A549 (cell line): ENCODE measurements around the gene ATP5PO. TPM values are rescaled to one million over a fixed set of nuclear protein-coding genes. Genes with fewer than 3 reads are reported as not detected.

ENCODE experiments used
- ATAC-seq, 2 experiments: fragments of 200-7000 bp in 1 of 2; fragments of >200 bp in 1 of 2; cut with Nextera tagmentation in 1 of 2; cut with Tn5 transposase in 1 of 2; 3 replicates each; pipeline versions ENCODE4 v1.8.0 to v1.9.1; 2018 to 2020; ENCODE audit warnings: mild to moderate bottlenecking in 1 of 2, moderate library complexity in 1 of 2
- CTCF ChIA-PET: fragments of 300-600 bp; sonication (Branson Sonifier 250); formaldehyde crosslinking; extraction: SDS; loops from one replicate; lab custom pipeline; 2021; ENCODE audit warnings: antibody characterized with exemption, inconsistent platforms; lab: Yijun Ruan, JAX
- POLR2A ChIA-PET: fragments of 350-600 bp; formaldehyde crosslinking; extraction: SDS; loops from one replicate; lab custom pipeline; 2021; ENCODE audit warnings: antibody characterized with exemption, inconsistent platforms; lab: Yijun Ruan, JAX
- DNase-seq, 2 experiments: peaks; one replicate each; pipeline versions ENCODE4 v3.0.0 to v3.0.0-alpha.2; 2011 to 2016; ENCODE audit warnings: low read depth in 1 of 2, low spot score in 1 of 2
- FAIRE-seq: peaks from 2 replicates; lab custom pipeline; 2011; peaks lifted over from hg19 to GRCh38; lab: Jason Lieb, UNC
- H3K27ac ChIP-seq, 2 experiments: fragments of >200 bp; sonication (Bioruptor Twin); formaldehyde crosslinking; 3 replicates each; pipeline ENCODE4 v1.5.1; 2016 to 2017
- H3K4me1 ChIP-seq: fragments of >200 bp; sonication (Bioruptor Twin); formaldehyde crosslinking; 3 replicates; pipeline ENCODE4 v1.6.1; 2016
- H3K4me2 ChIP-seq: fragments of >200 bp; sonication (Bioruptor Twin); formaldehyde crosslinking; 3 replicates; pipeline ENCODE4 v1.6.1; 2016
- H3K4me3 ChIP-seq: fragments of >200 bp; sonication (Bioruptor Twin); formaldehyde crosslinking; 3 replicates; pipeline ENCODE4 v1.5.1; 2016
- H3K9me3 ChIP-seq: fragments of >200 bp; sonication (Bioruptor Twin); formaldehyde crosslinking; 3 replicates; pipeline ENCODE4 v1.6.1; 2016
- CHD2 ChIP-seq: fragments of 150-350 bp; IDR thresholded peaks from 2 replicates; pipeline ENCODE4 v1.6.1; 2014; ENCODE audit warnings: low read length; ENCODE audit not compliant: partially characterized antibody
- HEYL ChIP-seq: fragments of 250-450 bp; sonication (Bioruptor Pico); IDR thresholded peaks from 2 replicates; pipeline ENCODE4 v1.8.0; 2021; ENCODE audit warnings: mild to moderate bottlenecking, moderate library complexity
- HOXA7 ChIP-seq: fragments of 250-450 bp; sonication (Bioruptor Pico); IDR thresholded peaks from 2 replicates; pipeline ENCODE4 v1.5.0; 2020; ENCODE audit warnings: mild to moderate bottlenecking, moderate library complexity
- JUNB ChIP-seq: fragments of >200 bp; sonication (Bioruptor Twin); formaldehyde crosslinking; IDR thresholded peaks from 2 replicates; pipeline ENCODE4 v1.6.1; 2016
- RFX5 ChIP-seq: fragments of 450-650 bp; IDR thresholded peaks from 2 replicates; pipeline ENCODE4 v1.7.1; 2014; ENCODE audit warnings: antibody characterized with exemption, mild to moderate bottlenecking, moderate library complexity
- SMC3 ChIP-seq: fragments of >200 bp; sonication (Bioruptor Twin); formaldehyde crosslinking; IDR thresholded peaks from 3 replicates; pipeline ENCODE4 v1.6.1; 2018; ENCODE audit warnings: inconsistent platforms
- SREBF2 ChIP-seq: fragments of 450-650 bp; IDR thresholded peaks from 2 replicates; pipeline ENCODE4 v1.6.1; 2014; ENCODE audit warnings: mild to moderate bottlenecking, moderate library complexity
- TFCP2L1 ChIP-seq: fragments of 250-450 bp; sonication (Bioruptor Pico); IDR thresholded peaks from 2 replicates; pipeline ENCODE4 v1.5.0; 2021; ENCODE audit warnings: mild to moderate bottlenecking
- ZFP36 ChIP-seq: fragments of 450-650 bp; IDR thresholded peaks from 2 replicates; pipeline ENCODE4 v1.6.1; 2014; ENCODE audit warnings: borderline replicate concordance; ENCODE audit not compliant: partially characterized antibody
- WGBS: methylation state at CpG from one replicate; pipeline ENCODE4 v1.1.6; 2017; ENCODE audit errors: missing lambda C conversion rate; 5-methylcytosine and 5-hydroxymethylcytosine counted together
- polyA plus RNA-seq, 4 experiments: library from polyadenylated mRNA; depleted of rRNA in 3 of 4; stranded (reverse); fragments of >200 nt; fragmentation: RNase III in 1 of 4; extraction: RNeasy Plus Mini Kit Qiagen cat#74134 plus additional on column Dnase treatment in 1 of 4; gene quantifications; 2 replicates in 3 of 4; 3 replicates in 1 of 4; pipeline ENCODE4 v1.2.3, GENCODE V29; 2011 to 2017
- TF ChIP-seq, protein P1 (sequence below): fragments of >200 bp; sonication (Bioruptor Twin); formaldehyde crosslinking; IDR thresholded peaks from 3 replicates; pipeline ENCODE4 v1.6.1; 2016
- TF ChIP-seq, protein P2 (sequence below): fragments of 150-350 bp; IDR thresholded peaks from 2 replicates; pipeline ENCODE4 v1.6.1; 2014; ENCODE audit warnings: low read depth, mild to moderate bottlenecking, low read length
- TF ChIP-seq, protein P3 (sequence below): IDR thresholded peaks from 2 replicates; pipeline ENCODE4 v1.6.1; 2012; ENCODE audit warnings: low read depth, borderline replicate concordance
- TF ChIP-seq, protein P4 (sequence below): IDR thresholded peaks from 2 replicates; pipeline ENCODE4 v1.6.1; 2012

The ATP5PO gene
- polyA plus RNA-seq, 2 of the 4 experiments (the other 2 are of a cell fraction): 143 to 252 TPM

- H3K4me1 ChIP-seq: peaks cover 11% of the 10 kb centered on the region
- H3K4me3 ChIP-seq: no peak overlapping the region
- no peak overlapping the region for H3K27ac ChIP-seq
- CTCF ChIA-PET: interaction anchor here (0.7 to 1.4 kb wide), 2 partner anchors 36 to 1720 kb away, joined by 3 to 5 read pairs; no protein-coding TSS in a partner anchor
- no peaks in the 10 kb centered on the region for H3K9me3 ChIP-seq
- no peak overlapping the region for H3K4me2 ChIP-seq
- 75% methylated on average over 15 of the region's 15 CpGs for WGBS
- ATAC-seq (no peak), DNase-seq (no peak), FAIRE-seq (no peak)
- POLR2A ChIA-PET: no interaction called here
- TF ChIP-seq RFX5: no peak
- no peak for TF ChIP-seq HOXA7 (CRISPR knock-in tag)
- no peak for TF ChIP-seq ZFP36
- TF ChIP-seq, protein P1, sequence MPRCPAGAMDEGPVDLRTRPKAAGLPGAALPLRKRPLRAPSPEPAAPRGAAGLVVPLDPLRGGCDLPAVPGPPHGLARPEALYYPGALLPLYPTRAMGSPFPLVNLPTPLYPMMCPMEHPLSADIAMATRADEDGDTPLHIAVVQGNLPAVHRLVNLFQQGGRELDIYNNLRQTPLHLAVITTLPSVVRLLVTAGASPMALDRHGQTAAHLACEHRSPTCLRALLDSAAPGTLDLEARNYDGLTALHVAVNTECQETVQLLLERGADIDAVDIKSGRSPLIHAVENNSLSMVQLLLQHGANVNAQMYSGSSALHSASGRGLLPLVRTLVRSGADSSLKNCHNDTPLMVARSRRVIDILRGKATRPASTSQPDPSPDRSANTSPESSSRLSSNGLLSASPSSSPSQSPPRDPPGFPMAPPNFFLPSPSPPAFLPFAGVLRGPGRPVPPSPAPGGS: no peak
- TF ChIP-seq, protein P2, sequence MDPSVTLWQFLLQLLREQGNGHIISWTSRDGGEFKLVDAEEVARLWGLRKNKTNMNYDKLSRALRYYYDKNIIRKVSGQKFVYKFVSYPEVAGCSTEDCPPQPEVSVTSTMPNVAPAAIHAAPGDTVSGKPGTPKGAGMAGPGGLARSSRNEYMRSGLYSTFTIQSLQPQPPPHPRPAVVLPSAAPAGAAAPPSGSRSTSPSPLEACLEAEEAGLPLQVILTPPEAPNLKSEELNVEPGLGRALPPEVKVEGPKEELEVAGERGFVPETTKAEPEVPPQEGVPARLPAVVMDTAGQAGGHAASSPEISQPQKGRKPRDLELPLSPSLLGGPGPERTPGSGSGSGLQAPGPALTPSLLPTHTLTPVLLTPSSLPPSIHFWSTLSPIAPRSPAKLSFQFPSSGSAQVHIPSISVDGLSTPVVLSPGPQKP: no peak
- no peak for TF ChIP-seq TFCP2L1 (CRISPR knock-in tag)
- TF ChIP-seq CHD2: no peak
- TF ChIP-seq, all 56 proteins: peak for 0
Observed at GRCh38 chr21:33858667-33859372, 56.8 kb downstream of the ATP5PO start.

DNA sequence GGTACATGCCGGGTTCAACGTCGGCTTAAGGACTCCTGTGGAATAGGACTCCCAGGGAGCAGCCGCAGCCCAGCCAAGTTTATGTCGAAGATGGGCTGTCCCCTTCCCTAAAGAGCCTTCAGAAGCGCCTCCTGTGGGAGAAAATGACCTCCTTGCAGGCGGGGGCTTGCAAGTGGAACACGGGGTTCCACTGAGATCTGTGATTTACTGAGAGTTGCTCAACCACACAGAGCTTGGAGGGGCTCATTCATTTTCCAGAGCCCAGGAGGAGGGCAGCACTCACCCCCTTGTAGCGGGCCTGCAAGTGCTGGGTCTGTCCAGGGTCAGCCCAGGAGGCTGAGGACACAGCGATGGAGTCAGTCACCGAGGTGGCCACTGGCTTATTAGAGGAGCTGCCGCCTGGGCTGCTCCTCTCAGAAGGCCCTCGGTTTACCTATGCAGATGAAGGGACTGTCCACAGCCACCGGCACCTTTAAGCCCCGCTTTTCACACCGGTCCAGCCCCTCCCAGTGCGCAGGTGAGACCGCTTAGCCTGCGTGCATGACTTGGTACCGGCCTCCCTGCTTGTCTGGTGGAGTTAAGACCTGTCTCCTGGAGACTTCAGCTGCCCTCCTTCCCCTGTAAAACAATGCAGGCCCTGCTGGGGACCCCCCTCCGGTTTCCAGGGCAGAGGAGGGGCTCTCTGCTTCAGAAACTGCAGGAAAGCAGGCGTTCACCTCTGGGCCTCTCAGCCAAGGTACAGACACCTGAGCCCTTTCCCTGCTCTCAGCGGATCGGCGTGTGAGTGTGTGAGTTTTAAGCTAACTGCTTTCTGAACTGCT, 57.5 kb downstream of the ATP5PO start:
- Histone ChIP-seq H3K4me3 (no peak overlapping the region), H3K9me3 (no peaks in the 10 kb centered on the region), H3K27ac (no peak overlapping the region), H3K4me1 (peaks cover 11% of the 10 kb centered on the region), H3K4me2 (no peak overlapping the region)
- DNase-seq: no peak
- ATAC-seq: 0 out of 6 replicates have a peak, but pooled peaks of 1 of the 2 experiments have one; percentile 21
- no peak for FAIRE-seq
- WGBS: 81% methylated on average over 15 of the region's 25 CpGs
- ChIA-PET POLR2A (no interaction called here), CTCF (interaction anchor here (1.4 kb wide), 1 partner anchor 37 kb away, joined by 5 read pairs; no protein-coding TSS in a partner anchor)
- no peak for TF ChIP-seq SMC3
- TF ChIP-seq, protein P3, sequence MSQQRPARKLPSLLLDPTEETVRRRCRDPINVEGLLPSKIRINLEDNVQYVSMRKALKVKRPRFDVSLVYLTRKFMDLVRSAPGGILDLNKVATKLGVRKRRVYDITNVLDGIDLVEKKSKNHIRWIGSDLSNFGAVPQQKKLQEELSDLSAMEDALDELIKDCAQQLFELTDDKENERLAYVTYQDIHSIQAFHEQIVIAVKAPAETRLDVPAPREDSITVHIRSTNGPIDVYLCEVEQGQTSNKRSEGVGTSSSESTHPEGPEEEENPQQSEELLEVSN: no peak

- Histone ChIP-seq H3K9me3 (no peaks in the 10 kb centered on the region), H3K4me2 (no peak overlapping the region)
- DNase-seq (no peak), FAIRE-seq (no peak)
- CTCF ChIA-PET: no interaction called here
- TF ChIP-seq JUNB: no peak
- TF ChIP-seq, protein P4, sequence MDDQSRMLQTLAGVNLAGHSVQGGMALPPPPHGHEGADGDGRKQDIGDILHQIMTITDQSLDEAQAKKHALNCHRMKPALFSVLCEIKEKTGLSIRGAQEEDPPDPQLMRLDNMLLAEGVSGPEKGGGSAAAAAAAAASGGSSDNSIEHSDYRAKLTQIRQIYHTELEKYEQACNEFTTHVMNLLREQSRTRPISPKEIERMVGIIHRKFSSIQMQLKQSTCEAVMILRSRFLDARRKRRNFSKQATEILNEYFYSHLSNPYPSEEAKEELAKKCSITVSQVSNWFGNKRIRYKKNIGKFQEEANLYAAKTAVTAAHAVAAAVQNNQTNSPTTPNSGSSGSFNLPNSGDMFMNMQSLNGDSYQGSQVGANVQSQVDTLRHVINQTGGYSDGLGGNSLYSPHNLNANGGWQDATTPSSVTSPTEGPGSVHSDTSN: no peak
- TF ChIP-seq HEYL (CRISPR knock-in tag): no peak
- no peak for TF ChIP-seq SREBF2
- TF ChIP-seq, all 56 proteins: peak for 0
- H3K4me1 ChIP-seq: peaks cover 11% of the 10 kb centered on the region
- WGBS: 79% methylated on average over 14 of the region's 17 CpGs
- no peak for ATAC-seq
- POLR2A ChIA-PET: no interaction called here
- no peak overlapping the region for H3K4me3 ChIP-seq
- H3K27ac ChIP-seq: no peak overlapping the region
Observed at GRCh38 chr21:33856893-33857527, 58.6 kb downstream of the ATP5PO start.
